NCI-H2196 (cell line): ENCODE measurements around the gene ODC1.
"Not testable (repeated sequence)": the region's sequence is repeated elsewhere in the genome, so short reads cannot be mapped to it uniquely, and the experiment has no call there.

Experiments used
- DNase-seq: peaks from one replicate; lab custom pipeline; 2025; ENCODE audit not compliant: unreplicated experiment; lab: John Stamatoyannopoulos, UW

Gene ODC1

GRCh38 chr2:10453905-10454298, 5.8 kb upstream of the ODC1 start:
- no peak for DNase-seq

GRCh38 chr2:10452956-10453904, 5.1 kb upstream of the ODC1 start:
- DNase-seq: no peak

GRCh38 chr2:10452312-10452711, 4.2 kb upstream of the ODC1 start:
- DNase-seq: peak; percentile 82

GRCh38 chr2:10451819-10452218, 3.7 kb upstream of the ODC1 start:
- DNase-seq: no peak

GRCh38 chr2:10449838-10450691, 1.9 kb upstream of the ODC1 start:
- no peak for DNase-seq

- no peak for DNase-seq
These were observed 1.3 kb upstream of the ODC1 start for GRCh38 chr2:10449486-10449831.

GRCh38 chr2:10448576-10449485, 704 bp upstream of the ODC1 start:
- DNase-seq: peak; percentile 99

GRCh38 chr2:10447300-10447894, 730 bp downstream of the ODC1 start:
- no peak for DNase-seq

GRCh38 chr2:10446631-10447030, 1.5 kb downstream of the ODC1 start:
- DNase-seq: no peak

GRCh38 chr2:10444463-10444862, 3.7 kb downstream of the ODC1 start:
- DNase-seq: no peak

- not testable (repeated sequence) for DNase-seq
These were observed 5.5 kb downstream of the ODC1 start for GRCh38 chr2:10442469-10443126.

- no peak for DNase-seq
These were observed 6.2 kb downstream of the ODC1 start for GRCh38 chr2:10441948-10442347.

GRCh38 chr2:10440736-10441135, 7.4 kb downstream of the ODC1 start:
- DNase-seq: no peak

- DNase-seq: no peak
These were observed 8.2 kb downstream of the ODC1 start for GRCh38 chr2:10439971-10440370.

- no peak for DNase-seq
These were observed 8.8 kb downstream of the ODC1 start for GRCh38 chr2:10439185-10439879.

GRCh38 chr2:10438688-10439087, 9.4 kb downstream of the ODC1 start:
- DNase-seq: no peak

GRCh38 chr2:10437806-10438205, 10.3 kb downstream of the ODC1 start:
- no peak for DNase-seq

- DNase-seq: no peak
These were observed 11.5 kb downstream of the ODC1 start for GRCh38 chr2:10436583-10437110.

GRCh38 chr2:10435820-10436204, 12.3 kb downstream of the ODC1 start:
- no peak for DNase-seq
